B cell (primary cell): ENCODE results near the gene MINPP1.

ENCODE experiments used
- EZH2 ChIP-seq: IDR thresholded peaks from 2 replicates; pipeline ENCODE4 v1.6.1; 2012; ENCODE audit warnings: borderline replicate concordance, low read depth, mild to moderate bottlenecking, moderate library complexity, low read length; ENCODE audit not compliant: insufficient read depth, poor library complexity, severe bottlenecking
- TF ChIP-seq, protein P1 (sequence below): fragments of 200-600 bp; IDR thresholded peaks from one replicate; pipeline ENCODE4 v1.8.0; 2022; ENCODE audit warnings: antibody characterized with exemption, mild to moderate bottlenecking

DNA sequence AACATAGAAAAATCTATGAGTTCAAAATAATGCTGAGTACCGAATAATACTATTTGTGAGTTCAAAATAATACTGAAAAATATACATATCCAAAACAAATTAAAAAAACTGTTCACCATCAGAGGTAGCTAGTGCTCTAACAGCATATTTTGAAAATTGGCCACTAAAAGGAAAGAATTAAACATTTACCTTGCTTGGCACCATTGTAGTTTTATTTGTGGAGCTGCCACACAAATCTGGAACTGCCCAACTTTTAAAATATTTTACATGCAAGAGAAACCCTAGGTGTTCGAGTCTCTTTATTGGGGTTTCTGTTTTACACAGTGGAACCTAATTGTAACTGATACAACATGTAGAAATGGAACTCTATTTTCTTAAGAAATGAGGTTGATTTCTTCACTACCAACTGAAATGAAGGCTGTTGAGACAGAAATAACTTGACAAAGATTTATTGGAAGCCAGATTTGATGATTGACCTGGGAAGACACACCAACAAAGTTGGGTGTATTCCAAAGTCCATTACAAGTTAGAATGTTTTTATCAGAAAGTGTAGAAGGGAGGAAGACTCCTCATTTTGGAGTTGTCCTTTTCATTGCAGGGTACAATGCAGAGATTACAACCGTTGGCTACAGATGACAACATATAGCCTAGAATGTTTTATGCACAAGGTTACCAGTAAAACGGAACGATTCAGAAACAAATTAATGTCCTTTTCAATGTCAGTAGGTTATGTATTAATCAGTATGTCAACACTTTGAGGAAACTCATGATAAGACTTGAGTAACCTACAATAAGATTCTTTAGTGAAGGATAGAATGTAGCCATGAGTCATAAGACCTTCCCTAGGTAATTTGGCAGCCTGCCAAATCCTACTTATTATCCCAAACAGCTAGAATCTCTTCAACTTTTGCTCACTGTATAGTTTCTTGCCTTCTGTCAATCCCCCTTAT is 81.1 kb downstream of the MINPP1 start:
- TF ChIP-seq, protein P1, sequence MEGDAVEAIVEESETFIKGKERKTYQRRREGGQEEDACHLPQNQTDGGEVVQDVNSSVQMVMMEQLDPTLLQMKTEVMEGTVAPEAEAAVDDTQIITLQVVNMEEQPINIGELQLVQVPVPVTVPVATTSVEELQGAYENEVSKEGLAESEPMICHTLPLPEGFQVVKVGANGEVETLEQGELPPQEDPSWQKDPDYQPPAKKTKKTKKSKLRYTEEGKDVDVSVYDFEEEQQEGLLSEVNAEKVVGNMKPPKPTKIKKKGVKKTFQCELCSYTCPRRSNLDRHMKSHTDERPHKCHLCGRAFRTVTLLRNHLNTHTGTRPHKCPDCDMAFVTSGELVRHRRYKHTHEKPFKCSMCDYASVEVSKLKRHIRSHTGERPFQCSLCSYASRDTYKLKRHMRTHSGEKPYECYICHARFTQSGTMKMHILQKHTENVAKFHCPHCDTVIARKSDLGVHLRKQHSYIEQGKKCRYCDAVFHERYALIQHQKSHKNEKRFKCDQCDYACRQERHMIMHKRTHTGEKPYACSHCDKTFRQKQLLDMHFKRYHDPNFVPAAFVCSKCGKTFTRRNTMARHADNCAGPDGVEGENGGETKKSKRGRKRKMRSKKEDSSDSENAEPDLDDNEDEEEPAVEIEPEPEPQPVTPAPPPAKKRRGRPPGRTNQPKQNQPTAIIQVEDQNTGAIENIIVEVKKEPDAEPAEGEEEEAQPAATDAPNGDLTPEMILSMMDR, result no peak
- no peak for TF ChIP-seq EZH2
